Type B pancreatic cell (in vitro differentiated cells): ENCODE results near the gene LIMCH1. TPM values are rescaled to one million over a fixed set of nuclear protein-coding genes. Genes with fewer than 3 reads are reported as not detected.
A peak's percentile ranks its signal among the peaks of the same experiment; 100 is the strongest.

Experiments
- DNase-seq: peaks from one replicate; pipeline ENCODE4 v3.0.0; 2021; ENCODE audit warnings: mixed read lengths; ENCODE audit not compliant: unreplicated experiment; ENCODE audit errors: extremely low spot score
- H3K27ac Mint-ChIP-seq: 2 replicates; pipeline ENCODE4 v1.8.0; 2021; ENCODE audit warnings: mild to moderate bottlenecking, mixed read lengths
- H3K27me3 Mint-ChIP-seq: 2 replicates; pipeline ENCODE4 v1.8.0; 2021; ENCODE audit warnings: mixed read lengths
- H3K36me3 Mint-ChIP-seq: 2 replicates; pipeline ENCODE4 v1.8.0; 2021; ENCODE audit warnings: mixed read lengths
- H3K4me1 Mint-ChIP-seq: one replicate; pipeline ENCODE4 v1.8.0; 2021; ENCODE audit warnings: mixed read lengths; ENCODE audit not compliant: unreplicated experiment
- H3K4me3 Mint-ChIP-seq: 2 replicates; pipeline ENCODE4 v1.8.0; 2021; ENCODE audit warnings: mild to moderate bottlenecking, mixed read lengths
- H3K9me3 Mint-ChIP-seq: 2 replicates; pipeline ENCODE4 v1.8.0; 2021; ENCODE audit warnings: mixed read lengths
- CTCF ChIP-seq: fragments of 200-600 bp; sonication (generic); conservative IDR thresholded peaks from 2 replicates; pipeline ENCODE4 v1.5.0; 2021; ENCODE audit warnings: antibody characterized with exemption, mild to moderate bottlenecking
- total RNA-seq: library from RNA; stranded (reverse); gene quantifications from 2 replicates; pipeline ENCODE4 v1.2.1, GENCODE V29; 2021; ENCODE audit warnings: low replicate concordance

LIMCH1 gene
- total RNA-seq, 1 donor from 2014 or later = 67.9 TPM

GRCh38 chr4:41624765-41625164 lies 86.8 kb downstream of the LIMCH1 start:
- Mint-ChIP-seq H3K27ac (no peak overlapping the region), H3K27me3 (no peaks in the 10 kb centered on the region), H3K4me1 (peaks cover 39% of the 10 kb centered on the region), H3K4me3 (no peak overlapping the region), H3K36me3 (peaks cover 22% of the 10 kb centered on the region), H3K9me3 (no peaks in the 10 kb centered on the region)
- TF ChIP-seq CTCF = no peak
- DNase-seq = no peak

GRCh38 chr4:41625531-41625930 lies 87.6 kb downstream of the LIMCH1 start:
- peaks cover 33% of the 10 kb centered on the region for H3K4me1 Mint-ChIP-seq
- TF ChIP-seq CTCF = no peak
- no peak for DNase-seq
- H3K36me3 Mint-ChIP-seq = peaks cover 17% of the 10 kb centered on the region
- no peaks in the 10 kb centered on the region for H3K9me3 Mint-ChIP-seq
- H3K27me3 Mint-ChIP-seq = no peaks in the 10 kb centered on the region
- H3K27ac Mint-ChIP-seq = no peak overlapping the region
- H3K4me3 Mint-ChIP-seq = no peak overlapping the region

- no peaks in the 10 kb centered on the region for H3K9me3 Mint-ChIP-seq
- H3K4me3 Mint-ChIP-seq = no peak overlapping the region
- no peak for DNase-seq
- no peaks in the 10 kb centered on the region for H3K27me3 Mint-ChIP-seq
- H3K36me3 Mint-ChIP-seq = peaks cover 13% of the 10 kb centered on the region
- H3K27ac Mint-ChIP-seq = no peak overlapping the region
- TF ChIP-seq CTCF = no peak
- H3K4me1 Mint-ChIP-seq = peaks cover 23% of the 10 kb centered on the region
Observed at GRCh38 chr4:41628936-41629335, 91.0 kb downstream of the LIMCH1 start.

DNA sequence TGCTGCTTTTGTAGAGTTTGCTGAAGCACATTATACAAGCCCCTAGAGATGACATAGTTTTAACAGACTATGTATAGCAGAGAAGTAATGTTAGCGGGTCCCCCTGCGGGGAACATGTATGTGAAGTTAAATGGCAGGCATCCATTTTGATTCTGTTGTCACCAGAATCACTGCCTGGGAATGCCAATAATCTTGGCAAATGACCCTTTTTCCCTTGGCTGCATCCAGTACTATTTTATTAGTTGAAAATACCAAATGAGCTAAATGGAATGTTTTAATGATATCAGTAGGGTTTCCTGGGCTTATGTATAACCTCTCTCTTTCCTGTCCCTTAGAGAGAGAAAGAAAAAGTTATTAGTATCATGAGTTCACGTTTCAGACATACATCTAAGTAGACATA lies 93.6 kb downstream of the LIMCH1 start:
- no peak for TF ChIP-seq CTCF
- H3K9me3 Mint-ChIP-seq = no peaks in the 10 kb centered on the region
- no peak overlapping the region for H3K4me3 Mint-ChIP-seq
- no peak for DNase-seq
- H3K36me3 Mint-ChIP-seq = peaks cover 16% of the 10 kb centered on the region
- H3K4me1 Mint-ChIP-seq = peaks cover 11% of the 10 kb centered on the region
- no peaks in the 10 kb centered on the region for H3K27me3 Mint-ChIP-seq
- no peak overlapping the region for H3K27ac Mint-ChIP-seq

GRCh38 chr4:41632481-41633073 lies 94.6 kb downstream of the LIMCH1 start:
- H3K4me1 Mint-ChIP-seq = peaks cover 6% of the 10 kb centered on the region
- TF ChIP-seq CTCF = no peak
- no peaks in the 10 kb centered on the region for H3K27me3 Mint-ChIP-seq
- no peak for DNase-seq
- no peak overlapping the region for H3K4me3 Mint-ChIP-seq
- peaks cover 18% of the 10 kb centered on the region for H3K36me3 Mint-ChIP-seq
- no peaks in the 10 kb centered on the region for H3K9me3 Mint-ChIP-seq
- peak overlapping the region; percentile 52 for H3K27ac Mint-ChIP-seq

GRCh38 chr4:41633321-41633720 lies 95.4 kb downstream of the LIMCH1 start:
- Mint-ChIP-seq H3K9me3 (no peaks in the 10 kb centered on the region), H3K36me3 (peaks cover 18% of the 10 kb centered on the region), H3K4me3 (no peak overlapping the region), H3K4me1 (peaks cover 3% of the 10 kb centered on the region), H3K27me3 (no peaks in the 10 kb centered on the region), H3K27ac (no peak overlapping the region)
- TF ChIP-seq CTCF = no peak
- no peak for DNase-seq
